Activated CD8-positive, alpha-beta memory T cell treated with anti-CD3 and anti-CD28 coated beads, Interleukin-2, amount 50 U/mL, for 1 hour (primary cell): ENCODE data around the gene FOXD3.

Experiments
- DNase-seq: peaks from one replicate; pipeline ENCODE4 v3.0.0-alpha.2; 2020; ENCODE audit errors: extremely low read depth

Gene FOXD3

DNA sequence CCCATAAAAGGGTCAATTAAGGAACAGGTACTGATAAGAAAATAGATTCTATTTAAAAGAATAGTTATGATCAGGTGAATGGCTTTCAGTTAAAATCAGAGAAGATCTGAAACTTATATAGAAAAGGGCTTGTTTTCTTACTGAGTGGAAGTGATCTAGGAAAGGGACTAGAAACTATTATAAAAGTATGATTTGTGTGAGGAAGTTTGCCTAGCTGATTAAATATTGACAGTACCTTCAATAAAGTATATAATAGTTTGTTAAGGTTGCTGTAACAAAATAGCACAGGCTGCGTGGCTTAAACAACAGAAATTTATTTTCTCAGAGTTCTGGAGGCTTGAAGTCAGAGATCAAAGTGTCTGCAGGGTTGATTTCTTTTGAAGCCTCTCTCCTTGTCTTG lies 39.7 kb downstream of the FOXD3 start:
- DNase-seq, result no peak

DNA sequence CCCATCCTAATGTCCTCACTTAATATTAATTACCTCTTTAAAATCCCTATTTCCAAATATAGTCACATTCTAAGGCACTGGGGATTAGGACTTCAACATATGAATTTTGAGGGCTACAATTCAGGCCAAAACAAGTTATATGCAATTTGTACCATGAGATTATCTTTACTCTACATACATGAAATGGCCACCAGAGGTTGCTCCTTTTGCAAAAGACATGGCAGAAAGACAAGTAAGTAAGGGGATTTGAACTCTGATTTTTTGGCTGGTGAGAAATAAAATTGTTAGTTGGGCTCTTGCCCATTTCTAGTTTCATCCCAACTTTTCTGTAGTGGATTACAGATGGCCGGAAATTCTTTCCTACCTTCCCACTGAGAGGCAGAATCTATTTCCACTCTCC lies 40.2 kb downstream of the FOXD3 start:
- no peak for DNase-seq

- no peak for DNase-seq
Measured at GRCh38 chr1:63363014-63363413, 40.6 kb downstream of the FOXD3 start.

DNA sequence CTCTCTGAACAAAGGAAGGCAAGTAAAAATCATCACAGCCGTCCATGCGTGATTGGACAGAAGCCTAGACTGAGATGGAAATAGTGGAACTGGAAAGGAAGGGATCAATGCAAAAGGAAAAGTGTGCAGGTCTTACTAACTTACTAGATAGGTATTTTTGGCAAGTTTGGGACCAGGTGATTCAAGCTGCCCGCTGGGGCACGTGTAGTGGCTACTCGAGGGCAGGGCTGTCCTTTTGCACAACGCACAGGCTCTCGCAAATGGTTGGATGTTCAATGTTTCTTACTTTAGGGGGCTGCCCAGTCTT lies 44.5 kb downstream of the FOXD3 start:
- DNase-seq, result no peak

DNA sequence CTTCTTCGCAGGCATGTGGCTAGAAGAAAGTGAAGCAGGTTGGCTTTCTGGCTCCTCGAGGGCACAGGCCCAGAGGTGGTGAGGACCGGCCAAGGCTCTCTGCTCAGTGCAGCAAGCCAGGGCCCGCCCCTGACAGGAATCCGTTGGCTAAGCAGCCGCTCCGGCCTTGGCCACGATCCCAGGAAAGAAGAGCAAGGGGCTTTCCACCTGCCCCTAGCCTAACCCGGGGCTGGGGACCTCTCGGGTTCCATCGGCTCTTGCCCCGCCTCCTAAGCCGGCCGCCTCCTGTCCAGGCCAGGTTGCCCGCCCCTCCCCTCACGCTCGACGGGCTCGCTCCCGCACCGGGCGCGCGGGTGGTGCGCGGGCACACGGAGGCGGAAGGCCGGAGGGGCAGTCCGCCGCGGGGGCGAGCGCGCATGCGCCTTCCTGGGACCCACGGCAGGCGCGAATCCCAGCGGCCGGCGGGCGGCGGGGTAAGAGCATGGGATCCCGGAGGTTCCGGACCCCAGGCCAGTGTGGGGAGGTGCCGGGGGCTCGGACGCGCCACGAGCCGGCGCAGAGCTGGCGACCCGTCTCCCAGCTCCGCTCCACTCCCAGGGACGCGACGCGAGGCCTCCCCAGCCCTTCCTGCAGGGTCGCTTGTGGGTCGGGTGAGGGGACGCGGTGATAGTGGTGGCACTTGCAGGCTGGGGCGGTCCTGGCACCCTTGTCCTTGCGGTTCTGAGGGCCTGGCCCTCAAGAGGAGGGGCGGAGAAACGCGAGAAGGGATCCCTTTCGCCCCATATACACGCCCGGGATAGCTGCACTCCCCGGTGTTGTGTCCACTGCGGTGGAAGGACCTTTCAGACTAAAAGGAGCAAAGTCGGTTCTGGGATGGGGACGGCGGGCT lies 45.1 kb downstream of the FOXD3 start, which contains the start of gene ALG6:
TSS of gene ALG6 (plus strand) at position 413 of the 889 bp plus-strand sequence. CDS start 3,351 bp downstream, outside the sequence.
- DNase-seq, result peak; percentile 47

DNA sequence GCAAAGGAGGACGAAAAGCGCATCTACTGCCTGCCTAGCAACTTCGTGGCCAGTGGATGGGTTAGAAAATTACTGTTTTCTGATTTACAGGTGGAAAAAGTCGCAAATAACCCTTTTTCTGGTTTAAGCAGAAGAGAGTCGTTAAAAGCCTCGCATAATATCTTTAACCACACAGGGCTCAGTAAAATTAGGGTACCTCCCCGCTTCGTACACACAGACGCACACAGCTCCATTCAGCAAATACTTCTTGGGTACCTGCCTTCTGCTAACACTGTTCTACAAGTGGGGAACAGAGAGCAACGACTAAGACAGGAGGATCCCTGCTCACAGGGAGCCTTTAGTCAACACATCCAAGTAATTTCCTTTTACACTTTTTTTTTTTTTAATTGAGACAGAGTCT lies 45.8 kb downstream of the FOXD3 start:
- no peak for DNase-seq
